Epidermal melanocyte (primary cell): Measurements from ENCODE around the gene ULBP1.
"Not testable (repeated sequence)": the region's sequence is repeated elsewhere in the genome, so short reads cannot be mapped to it uniquely, and the experiment has no call there.

Source experiments
- DNase-seq: peaks from one replicate; pipeline ENCODE4 v3.0.0; 2011; ENCODE audit warnings: low spot score; ENCODE audit not compliant: insufficient read length

The ULBP1 gene

DNA sequence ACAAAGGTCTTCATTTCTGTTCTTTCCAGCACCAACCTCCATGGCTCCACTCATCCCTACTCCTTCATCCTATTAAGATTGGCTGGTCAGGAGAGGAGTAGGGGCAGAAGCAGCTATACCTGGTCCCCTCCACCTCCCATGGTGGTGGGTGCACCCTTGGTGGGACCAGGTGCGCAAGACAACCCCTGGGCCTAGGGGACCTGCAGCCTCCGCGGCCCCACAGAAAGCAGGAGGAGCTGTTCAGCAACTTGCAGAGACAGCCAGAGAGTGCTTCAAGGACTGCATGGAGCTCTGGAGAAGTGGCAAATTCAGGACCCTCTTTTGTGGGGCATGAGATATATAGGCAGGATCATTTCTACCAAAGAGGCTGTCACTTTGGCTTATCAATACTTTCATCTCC is 12.1 kb upstream of the ULBP1 start:
- no peak for DNase-seq

DNA sequence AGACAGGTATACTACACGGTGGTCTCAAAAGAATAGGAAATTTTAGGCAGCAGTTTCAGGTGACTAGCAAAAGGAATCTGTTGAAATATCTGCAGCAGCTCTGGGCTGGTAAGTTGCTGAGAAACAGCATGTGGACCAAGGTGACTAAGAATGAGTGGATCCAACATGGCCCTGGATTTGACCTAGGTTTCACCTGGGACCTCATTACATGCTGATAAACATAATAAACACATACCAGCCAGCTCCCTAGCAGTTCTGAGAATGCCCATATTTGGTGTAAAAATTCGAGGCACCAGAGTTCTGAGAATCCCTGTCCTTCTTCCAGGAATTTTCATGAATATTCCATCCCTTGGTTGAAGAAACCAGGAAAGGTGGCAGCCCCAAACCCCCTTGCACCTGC is 10.4 kb upstream of the ULBP1 start:
- DNase-seq = not testable (repeated sequence)

DNA sequence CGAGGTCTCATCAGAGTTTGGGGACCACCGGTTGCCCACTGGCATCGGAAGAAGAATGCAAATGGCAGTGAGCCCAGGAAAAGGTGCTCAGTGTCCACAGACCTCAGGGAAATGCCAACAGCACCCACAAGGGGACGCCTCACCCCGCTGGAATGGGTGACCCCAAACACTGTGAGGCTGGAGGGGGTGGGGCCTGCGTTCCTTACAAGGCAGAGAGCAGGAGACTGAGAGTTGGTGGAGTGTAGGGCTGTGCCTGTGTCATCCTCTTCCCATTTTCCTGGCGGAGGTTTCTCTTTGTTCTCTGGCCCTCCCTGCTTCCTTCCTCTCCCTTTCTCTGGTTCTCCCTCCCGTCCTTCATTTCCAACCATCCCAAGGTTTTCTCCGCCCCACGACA is 9.8 kb upstream of the ULBP1 start:
- DNase-seq = not testable (repeated sequence)

DNA sequence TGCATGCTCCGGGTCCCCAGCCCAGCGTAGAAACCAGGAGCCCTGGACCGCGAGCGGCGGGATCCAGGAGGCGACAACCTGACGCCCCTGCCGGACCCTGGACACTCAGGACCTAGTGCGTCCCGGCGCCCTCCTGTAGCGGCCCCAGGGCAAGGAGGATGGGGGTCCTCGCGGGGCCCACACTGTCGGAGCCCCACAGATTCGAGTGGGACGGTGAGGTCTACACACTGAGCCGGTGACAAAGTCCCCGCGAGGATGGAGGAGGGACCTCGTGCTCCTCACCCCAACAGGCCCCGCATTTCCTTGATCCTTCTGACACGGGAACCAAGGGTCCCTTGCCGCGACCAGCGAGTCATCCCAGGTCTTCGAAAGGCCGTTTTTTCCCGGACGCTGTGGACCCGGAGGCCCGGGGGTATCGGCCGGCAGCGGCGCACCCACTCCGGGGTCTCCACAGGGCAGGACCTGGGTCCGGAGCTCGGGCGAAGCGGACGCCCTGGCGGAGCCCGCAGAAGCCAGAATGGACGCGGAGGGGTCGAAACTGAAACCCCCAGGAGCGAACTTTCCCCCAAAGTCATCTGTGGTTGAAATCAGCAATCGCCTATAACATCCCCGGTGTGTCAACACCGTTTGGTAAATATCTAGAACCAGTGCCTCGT is 9.3 kb upstream of the ULBP1 start:
- DNase-seq = not testable (repeated sequence)

DNA sequence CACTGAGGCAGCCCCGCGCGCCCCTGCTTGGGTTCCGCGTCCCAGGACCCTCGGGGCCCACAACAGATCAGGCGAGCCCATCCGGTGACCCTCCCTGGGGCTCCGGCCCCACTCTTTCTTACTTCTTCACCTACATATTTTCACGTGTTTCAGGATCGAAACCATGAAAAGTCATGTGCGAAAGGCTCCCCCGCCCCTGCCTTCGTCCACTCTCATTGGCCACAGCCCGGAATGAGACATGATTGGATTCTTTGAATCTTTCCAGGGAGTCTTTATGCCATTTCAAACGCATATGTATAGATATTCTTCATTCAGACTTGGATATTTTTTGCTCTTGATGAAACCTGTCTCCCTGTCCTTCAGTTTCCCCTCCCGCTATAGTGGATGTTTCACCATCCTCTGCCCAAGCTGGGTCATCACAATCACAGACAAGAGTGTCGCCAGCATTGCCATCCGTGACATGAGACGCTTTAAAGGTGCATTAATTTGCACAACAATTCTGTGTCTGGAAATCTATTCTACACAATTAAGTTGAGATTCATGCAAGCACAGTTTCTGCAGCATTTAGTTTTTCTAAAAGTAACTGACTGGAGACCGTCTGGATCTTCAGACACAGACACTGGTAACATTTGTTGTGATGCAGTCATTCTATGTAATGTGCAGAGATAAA is 8.6 kb upstream of the ULBP1 start:
- not testable (repeated sequence) for DNase-seq

DNA sequence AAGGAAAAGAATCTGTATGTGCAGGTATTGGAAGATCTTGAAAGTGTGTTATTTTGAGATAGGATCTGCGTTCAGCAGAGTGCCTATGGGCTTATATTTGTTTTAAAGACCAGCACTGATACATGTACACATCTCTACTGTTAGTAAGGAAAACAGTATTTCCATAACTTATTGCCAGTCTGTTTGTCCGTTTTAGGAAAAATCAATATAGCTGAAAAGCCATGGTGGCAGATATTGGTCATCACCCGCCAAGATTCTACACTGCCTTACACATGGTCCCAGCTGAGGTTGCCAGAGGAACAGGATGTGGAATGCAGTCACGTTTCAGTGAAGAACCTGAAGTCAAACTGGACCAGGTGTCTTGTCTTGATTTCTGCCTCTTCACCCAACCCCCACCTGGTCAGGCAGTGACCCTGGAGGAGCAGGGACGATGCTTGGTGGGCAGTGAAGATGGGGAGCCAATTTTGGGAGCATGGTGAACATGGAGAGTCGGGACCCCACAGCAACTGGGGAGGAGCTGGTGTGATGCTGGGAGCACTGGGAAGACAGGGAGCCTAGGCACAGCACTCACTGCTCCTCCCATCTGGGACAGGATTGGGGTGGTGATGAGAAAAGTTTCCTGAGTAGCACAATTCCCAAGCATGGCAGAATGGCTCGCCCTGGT is 8.0 kb upstream of the ULBP1 start:
- DNase-seq = not testable (repeated sequence)

DNA sequence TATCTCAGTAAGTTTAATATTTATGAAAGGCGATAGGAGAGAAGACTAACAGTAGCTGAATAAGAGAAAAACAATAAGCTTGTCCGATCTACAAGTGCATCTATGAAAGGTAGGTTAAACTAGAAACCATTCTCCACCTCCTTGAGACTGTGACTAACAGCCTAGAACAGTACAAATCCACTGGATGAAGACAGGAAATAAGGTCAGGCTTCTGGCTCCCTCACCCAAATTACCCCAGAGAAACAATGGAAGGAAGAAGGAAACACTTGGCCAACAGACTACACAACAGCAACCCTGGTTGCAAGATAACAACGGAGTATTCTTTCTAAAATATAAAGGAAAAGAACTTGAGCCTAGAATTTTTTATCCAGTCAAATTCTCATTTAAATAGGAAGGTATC is 5.6 kb upstream of the ULBP1 start:
- DNase-seq = not testable (repeated sequence)

DNA sequence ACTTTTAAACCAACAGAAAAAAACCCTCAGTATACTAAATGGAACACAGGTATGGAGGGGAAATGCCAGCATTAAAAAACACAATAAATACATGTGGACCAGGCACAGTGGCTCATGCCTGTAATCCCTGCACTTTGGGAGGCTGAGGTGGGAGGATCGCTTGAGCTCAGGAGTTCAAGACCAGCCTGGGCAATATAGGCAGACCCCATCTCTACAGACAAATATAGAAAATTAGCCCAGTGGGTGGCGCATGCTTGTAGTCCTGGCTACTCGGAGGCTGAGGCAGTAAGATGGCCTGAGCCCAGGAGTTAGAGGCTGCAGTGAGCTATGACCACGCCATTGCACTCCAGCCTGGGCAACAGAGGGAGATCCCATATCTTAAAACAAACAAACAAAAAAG is 3.9 kb upstream of the ULBP1 start:
- not testable (repeated sequence) for DNase-seq

DNA sequence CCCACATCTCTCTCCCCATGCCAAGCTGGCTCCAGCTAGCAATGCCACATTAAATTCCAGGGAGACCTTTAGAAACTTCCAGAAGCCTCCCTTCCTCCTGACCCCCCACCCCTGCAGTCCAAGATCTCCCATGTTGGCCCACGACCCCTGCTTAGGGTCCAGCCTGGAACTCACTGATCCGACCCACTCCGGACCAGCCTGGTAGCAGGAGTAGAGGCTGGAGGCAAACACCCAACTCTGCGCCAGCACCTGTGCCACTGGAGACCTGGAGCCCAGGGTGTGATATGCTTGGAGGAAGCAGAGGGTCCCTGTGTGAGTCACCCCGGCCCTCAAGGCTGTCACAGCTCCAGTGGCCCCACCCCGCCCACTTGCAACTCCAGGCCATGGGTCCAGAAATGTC is 3.3 kb upstream of the ULBP1 start:
- no peak for DNase-seq

DNA sequence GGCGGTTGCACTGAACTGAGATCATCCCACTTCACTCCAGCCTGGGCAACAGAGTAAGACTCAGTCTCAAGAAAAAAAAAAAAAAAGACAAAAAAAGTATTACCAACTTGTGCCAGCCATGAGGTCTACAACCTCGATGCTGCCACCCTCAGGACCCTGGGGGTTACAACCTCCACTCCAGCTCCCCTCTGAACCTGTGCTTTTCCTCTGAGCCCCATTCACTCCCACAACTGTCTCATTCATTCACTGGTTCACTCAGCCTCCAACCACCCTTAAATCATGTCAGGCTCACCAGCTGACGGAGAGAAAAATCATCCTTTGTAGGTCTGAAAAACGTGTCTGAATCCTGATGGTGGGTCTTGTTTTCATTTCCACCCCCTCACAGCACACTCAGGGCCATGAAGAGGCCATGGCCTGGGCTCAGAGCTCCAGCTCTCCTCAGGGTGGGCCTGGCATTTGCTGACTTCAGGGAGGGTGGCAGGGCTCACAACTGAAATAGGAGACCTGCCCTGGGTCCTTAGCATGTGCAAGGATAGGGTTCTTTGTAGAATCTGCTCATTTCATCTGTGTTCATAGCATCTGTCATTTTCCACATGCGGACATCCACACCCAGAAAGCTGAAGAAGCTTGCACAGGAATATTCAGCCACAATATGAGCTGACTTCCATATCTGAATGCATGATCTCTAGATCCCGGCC is 1.9 kb upstream of the ULBP1 start:
- DNase-seq = no peak

DNA sequence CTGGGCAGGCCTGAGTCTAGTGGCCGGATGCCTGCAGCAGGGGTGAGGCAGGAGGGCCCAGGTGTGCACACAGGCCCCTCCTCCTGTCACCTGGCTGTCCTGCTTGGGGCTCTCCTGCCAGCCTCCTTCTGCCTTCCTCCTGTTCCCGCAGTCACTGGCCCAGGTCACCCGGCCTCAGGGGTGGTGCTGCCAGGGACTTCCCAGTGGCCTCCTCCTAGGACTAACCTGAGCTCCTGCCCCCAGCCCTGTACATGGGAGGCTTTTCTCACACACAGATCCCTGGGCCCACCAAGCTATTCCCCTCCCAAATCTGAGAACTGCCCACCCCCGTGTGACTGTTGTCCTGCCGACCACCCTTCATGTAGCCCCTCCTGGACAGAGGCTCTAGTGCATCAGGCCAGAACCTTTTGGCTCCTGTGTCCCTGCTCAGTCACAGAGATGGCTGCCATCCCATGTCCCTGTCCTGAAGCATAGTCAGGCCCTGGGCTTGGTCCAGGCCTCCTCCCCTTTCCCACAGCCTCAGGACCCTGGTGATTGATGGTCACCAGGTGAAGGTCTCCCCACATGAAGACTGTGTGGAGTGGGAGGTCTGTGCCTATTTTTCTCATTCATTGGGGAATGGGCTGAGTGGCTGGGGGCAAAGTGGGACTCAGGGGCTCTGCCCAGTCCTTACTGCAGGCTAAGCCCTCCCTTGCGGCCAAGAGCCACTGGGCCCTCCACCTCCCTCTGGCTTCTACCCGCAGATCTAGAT is 1.1 kb upstream of the ULBP1 start:
- DNase-seq = no peak

DNA sequence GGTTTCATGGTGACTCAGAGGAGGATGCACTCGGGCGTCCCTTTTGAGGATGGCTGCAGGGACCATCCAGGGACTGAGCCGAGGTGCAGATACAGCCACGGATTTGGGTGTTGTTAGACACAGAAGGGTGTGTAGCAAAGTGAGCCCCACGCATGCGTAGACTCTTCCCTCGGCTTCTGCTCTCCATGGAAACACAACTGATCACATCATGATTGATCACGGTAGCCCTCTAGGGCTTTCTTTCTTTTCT is 606 bp upstream of the ULBP1 start:
- no peak for DNase-seq

DNA sequence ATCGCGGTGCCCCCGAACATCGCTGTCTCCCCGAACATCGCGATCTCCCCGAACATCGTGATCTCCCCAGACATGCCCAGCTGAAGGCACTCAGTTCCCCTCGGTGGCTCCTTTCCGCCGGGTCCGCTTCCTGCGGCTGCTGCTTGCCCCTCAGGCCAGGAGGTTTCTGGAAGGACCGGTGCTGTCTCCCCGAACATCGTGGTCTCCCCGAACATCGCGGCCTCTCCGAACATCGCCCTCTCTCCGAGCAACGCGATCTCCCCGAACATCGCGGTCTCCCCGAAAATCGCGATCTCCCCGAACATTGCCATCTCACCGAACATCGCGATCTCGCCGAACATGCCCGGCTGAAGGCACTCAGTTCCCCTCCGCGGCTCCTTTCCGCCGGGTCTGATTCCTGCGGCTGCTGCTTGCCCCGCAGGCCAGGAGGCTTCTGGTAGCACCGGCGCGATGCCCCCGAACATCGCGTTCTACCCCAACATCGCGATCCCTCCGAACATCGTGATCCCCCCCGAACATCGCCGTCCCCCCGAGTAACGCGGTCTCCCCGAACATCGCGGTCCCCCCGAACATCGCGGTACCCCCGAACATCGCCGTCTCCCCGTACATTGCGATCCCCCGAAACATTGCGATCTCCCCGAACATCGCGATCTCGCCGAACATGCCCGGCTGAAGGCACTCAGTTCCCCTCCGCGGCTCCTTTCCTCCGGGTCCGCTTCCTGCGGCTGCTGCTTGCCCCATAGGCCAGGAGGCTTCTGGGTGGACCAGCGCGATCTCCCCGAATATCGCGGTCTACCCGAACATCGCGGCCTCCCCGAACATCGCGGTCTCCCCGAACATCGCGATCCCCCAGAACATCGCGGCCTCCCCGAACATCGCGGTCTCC is 808 bp downstream of the ULBP1 start:
- no peak for DNase-seq

DNA sequence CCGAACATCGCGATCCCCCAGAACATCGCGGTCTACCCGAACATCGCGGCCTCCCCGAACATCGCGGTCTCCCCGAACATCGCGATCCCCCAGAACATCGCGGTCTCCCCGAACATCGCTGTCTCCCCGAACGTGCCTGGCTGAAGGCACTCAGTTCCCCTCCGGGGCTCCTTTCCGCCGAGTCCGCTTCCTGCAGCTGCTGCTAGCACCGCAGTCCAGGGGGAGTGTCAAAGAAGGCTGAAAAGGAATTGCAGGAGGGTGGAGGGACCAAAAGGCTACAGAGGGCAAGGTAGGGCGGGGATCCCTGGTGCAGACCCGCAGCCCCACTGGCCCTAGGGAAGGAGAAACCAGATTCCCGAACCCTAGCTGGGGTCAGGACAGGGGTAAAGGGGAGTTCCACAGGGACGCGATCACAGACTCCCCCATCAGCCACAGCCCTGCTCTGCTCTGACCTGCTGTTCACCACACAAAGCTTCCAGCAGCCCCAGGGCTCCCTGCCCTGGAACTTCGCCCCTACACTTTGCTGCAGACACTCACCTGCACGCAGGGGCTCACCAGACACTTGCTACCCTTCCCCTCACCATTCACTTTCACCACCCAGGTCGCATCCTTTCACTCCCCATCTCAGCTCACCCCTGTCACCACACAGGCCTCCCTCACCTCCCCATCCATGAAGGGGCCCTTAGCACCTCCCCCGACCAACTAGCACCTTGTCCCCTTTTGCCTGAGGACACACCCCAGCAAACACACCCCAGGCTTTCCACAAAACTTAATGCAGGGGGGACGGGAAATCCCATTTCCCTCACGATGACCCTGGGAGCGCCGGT is 1.7 kb downstream of the ULBP1 start:
- DNase-seq = no peak

DNA sequence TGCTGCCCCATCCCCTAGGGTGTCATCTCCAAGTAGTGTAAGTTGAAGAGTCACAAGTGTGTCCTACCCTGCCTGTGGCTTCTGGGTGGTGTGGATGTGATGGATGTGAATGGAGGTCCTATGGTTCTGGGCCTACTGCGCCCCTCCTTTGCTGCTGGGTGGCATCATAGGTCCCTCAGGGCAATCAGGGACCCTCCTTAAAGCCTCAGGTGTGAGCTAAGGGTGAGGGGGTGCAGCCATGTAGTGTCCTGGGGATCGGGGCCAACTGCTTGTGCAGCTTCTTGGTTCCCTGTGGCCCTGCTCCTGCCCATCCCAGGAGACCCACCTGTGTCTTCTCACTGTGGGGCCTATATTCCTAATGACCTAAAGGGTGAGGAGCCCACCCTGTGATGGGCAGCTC is 2.6 kb downstream of the ULBP1 start:
- DNase-seq = not testable (repeated sequence)

DNA sequence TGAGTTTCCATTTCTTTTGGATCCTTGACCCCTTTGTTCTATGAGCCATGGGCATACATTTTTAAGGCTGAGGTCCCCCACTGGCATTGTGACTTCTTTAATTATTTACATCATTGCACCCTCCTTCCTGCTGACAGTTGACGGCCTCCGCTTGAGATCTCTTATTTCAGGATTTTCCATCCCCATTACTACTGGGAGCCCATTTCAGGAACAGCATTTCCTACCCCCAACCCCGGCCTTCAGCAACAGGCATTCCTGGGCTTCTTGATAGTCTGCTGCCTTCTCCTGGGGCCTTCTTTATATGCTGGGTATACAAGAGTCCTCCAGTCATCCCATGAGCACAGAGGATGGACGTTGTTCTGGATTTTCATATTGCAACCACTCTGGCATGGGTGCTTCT is 3.8 kb downstream of the ULBP1 start:
- no peak for DNase-seq

DNA sequence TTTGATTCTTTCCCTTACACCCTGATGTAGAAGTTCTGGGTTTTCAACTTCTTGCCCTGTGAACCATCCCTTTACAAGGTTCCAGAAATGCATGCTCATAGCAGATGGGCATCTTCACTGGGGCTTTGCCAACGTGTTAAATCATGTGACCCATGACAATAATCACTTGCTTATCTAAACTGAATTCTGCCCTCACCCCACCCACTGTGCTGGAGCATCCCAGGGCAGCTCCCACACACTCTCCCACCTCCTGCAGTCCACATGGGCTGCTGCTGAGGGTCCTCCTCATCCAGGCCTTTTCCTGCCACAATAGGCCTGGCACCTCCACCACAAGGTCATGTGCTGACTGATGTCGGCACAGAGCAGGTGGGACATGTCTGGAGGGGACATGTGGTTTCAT is 4.3 kb downstream of the ULBP1 start:
- DNase-seq = not testable (repeated sequence)

DNA sequence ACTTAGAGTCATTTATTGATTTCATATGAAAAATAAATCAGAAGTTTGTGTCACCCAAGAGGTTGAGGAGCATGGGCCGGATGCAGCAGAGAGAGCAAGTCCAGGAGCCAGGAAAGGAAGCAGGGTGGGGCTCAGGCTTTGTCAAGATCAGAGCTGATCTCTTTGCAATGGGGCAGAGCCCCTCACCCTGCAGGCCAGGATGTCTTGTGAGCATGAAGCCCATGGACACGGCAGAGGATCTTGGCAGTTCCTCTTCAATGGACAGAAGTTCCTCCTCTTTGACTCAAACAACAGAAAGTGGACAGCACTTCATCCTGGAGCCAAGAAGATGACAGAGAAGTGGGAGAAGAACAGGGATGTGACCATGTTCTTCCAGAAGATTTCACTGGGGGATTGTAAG is 5.2 kb downstream of the ULBP1 start:
- DNase-seq = not testable (repeated sequence)

DNA sequence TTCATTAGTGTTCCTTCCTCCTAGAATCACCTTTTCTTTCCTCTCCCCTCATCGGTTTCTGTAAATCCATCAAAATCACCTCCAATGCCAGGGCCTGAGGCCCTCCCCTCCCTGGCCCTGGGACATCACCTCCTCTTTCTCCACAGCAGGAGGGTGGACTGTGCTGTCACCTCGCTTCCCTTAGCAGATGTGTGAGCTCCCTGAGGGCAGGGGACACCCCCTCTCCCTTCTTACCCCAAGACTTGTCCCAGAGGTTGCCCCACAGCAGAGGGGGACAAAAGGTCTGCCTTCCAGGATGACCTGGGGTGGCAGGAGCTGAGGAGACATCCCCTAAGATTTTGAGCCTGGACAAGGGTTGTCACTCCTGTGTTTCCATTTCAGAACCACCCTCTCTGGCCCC is 5.9 kb downstream of the ULBP1 start:
- DNase-seq = no peak

DNA sequence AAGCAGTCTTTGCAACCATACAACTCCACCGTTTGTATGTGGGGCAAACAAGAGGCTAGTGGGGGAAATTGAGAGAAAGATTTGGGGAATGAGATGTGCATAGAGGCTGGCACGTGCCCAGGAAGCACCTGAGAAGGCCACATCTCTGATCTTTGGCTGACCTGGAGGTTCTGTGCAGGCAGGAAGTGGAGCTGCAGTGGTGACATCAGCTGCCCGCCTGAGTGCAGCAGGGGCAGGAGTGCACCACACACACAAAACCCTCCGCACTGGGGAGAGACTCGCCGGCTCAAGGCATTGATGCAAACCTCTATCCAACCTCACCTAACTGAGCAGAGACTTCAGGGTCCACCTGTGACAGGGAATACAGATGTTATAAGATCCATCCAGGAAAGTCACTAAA is 10.7 kb downstream of the ULBP1 start:
- not testable (repeated sequence) for DNase-seq
